ENCODE data around the gene ANXA10.
"Not testable (repeated sequence)": the region's sequence is repeated elsewhere in the genome, so short reads cannot be mapped to it uniquely, and the experiment has no call there.

ANXA10 gene

GRCh38 chr4:168118116-168118655 lies 25.8 kb downstream of the ANXA10 start:
- DNase-seq (ENCODE audit: low spot score), result no peak

GRCh38 chr4:168119100-168119499 lies 26.8 kb downstream of the ANXA10 start:
- no peak for DNase-seq (ENCODE audit: low spot score)

DNA sequence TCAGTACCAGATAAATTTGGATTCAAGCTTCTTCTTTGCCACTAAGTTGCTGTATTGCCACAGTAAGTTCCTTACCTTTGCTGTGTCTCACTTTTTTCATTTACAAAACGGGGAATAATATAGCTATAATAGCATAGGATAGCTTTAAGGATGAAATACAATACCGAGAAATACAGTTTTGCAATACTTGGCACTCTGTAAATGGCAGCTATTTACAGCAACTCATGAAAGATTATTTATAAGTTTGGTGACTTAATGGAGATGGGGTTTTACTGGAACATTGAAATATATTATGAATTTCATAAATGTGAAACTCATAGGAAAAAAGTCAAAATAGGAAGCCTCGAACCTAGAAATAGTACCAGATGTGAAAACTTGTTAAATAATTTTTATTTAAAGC lies 27.6 kb downstream of the ANXA10 start:
- DNase-seq (ENCODE audit: low spot score), result no peak

DNA sequence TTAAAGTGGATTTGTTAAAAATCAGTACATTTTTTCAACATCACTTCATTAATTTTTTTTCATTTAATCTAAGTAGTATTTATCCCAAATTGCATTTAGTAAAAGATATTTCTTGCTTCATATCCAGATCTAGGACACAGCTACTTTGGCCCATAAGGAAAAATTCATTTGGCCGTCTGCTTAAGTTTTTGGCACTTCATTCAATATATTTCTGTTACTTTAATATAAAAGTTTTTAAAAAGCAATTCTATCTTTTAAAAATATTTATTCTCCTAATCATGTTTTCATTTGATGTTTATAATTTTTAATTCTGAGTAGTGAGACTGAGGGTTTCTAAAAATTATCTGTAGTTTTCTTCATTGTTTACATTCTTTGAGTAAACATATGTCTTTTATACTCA lies 28.5 kb downstream of the ANXA10 start:
- DNase-seq (ENCODE audit: low spot score), result no peak

- DNase-seq (ENCODE audit: low spot score), result no peak
These were observed 31.8 kb downstream of the ANXA10 start for GRCh38 chr4:168124008-168124641.

GRCh38 chr4:168126952-168127351 lies 34.6 kb downstream of the ANXA10 start:
- no peak for DNase-seq (ENCODE audit: low spot score)

DNA sequence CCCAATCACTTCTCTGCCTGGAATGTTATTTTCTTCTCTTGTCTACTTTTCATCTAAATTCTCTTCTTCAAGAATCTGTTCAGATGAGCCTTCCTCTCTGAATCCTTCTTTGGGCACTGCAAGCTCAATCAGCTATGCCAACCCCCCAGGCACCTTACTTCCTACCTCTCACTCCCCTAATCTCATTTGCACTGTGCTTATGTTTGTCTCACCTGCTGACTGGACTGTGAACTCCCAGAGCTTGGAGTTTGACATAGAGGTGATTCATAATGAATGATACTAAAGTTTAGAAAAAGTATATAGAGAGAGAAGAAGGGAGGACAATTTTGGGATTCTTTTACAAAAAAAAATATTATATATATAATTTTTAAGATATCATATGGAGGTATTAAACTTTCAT lies 36.3 kb downstream of the ANXA10 start:
- DNase-seq (ENCODE audit: low spot score), result no peak

GRCh38 chr4:168129046-168129772 lies 36.9 kb downstream of the ANXA10 start:
- no peak for DNase-seq (ENCODE audit: low spot score)

DNA sequence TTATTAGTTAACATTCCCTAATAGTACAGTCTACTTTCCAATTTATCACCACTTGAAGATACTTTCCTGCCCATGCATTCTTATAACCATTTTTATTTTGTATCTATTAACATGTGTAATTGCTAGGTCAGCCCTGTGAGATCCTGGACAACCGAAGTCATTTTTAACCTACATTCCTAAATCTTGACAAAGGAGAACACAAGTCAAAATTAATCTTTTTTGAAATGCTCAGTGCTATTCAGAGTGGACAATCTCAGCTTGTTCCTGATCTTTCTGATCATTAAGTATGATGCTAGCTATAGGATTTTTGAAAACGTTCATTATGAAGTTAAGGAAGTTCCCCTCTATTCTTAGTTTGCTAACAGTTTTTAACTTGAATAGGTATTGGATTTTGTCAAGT lies 37.5 kb downstream of the ANXA10 start:
- no peak for DNase-seq (ENCODE audit: low spot score)

- no peak for DNase-seq (ENCODE audit: low spot score)
These were observed 38.9 kb downstream of the ANXA10 start for GRCh38 chr4:168131196-168131595.

DNA sequence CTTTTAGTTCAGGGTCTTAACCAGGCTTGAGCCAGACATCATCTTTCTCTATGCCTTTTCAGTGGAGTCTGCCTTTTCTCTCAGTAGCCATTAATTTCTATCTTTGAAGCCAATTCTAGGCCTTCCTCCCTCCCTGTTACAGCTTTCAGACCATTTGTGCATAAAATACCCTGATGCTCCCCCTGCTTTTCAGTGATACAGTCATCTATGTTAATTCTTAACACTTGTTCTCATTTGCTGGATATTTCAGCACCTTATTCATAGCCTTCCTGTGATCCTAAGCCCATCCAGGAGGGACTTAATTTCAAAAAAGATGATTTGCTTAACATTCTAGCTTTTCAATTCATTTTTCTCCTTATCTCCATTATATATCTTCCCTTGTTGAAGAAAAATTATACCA lies 42.3 kb downstream of the ANXA10 start:
- no peak for DNase-seq (ENCODE audit: low spot score)

DNA sequence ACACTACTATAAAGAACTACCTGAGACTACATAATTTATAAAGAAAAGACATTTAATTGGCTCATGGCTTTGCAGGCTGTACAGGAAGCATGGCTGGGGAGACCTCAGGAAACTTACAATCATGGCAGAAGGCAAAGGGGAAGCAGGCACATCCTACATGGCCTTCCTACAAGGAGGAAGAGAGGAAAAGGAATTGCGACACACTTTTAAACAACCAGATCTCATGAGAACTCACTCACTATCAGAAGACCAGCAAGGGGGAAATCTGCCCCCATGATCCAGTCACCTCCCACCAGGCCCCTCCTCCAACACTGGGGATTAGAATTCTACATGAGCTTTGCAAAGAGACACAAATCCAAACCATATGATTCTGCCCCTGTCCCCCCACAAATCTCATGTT lies 43.5 kb downstream of the ANXA10 start:
- not testable (repeated sequence) for DNase-seq (ENCODE audit: low spot score)

DNA sequence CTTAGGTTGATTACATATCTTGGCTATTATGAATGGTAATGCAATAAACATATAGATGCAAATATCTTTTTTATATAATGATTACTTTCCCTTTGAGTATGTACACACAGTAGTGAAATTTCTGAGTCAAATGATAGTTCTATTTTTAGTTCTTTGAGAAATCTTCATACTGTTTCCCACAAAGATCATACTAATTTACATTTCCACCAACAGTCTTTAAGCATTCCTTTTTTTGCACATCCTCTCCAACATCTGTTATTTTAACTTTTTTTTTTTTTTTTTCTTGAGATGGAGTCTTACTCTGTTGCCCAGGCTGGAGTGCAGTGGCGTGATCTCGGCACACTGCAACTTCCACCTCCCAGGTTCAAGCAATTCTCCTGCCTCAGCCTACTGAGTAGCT lies 45.4 kb downstream of the ANXA10 start:
- DNase-seq (ENCODE audit: low spot score), result not testable (repeated sequence)

DNA sequence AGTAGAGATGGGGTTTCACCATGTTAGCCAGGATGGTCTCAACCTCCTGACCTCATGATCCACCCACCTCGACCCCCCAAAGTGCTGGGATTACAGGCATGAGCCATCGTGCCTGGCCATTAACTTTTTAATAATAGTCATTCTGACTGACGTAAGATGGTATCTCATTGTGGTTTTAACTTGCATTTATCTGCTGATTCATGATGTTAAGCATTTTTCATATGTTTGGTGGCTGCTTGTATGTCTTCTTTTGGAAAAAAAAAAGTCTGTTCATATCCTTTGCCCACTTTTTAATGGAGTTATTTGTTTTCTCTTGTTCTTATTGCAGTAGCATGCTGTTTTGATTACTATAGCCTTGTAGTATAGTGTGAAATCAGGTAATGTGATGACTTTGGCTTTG lies 45.8 kb downstream of the ANXA10 start:
- DNase-seq (ENCODE audit: low spot score), result no peak

GRCh38 chr4:168139336-168139735 lies 47.0 kb downstream of the ANXA10 start:
- DNase-seq (ENCODE audit: low spot score), result no peak

DNA sequence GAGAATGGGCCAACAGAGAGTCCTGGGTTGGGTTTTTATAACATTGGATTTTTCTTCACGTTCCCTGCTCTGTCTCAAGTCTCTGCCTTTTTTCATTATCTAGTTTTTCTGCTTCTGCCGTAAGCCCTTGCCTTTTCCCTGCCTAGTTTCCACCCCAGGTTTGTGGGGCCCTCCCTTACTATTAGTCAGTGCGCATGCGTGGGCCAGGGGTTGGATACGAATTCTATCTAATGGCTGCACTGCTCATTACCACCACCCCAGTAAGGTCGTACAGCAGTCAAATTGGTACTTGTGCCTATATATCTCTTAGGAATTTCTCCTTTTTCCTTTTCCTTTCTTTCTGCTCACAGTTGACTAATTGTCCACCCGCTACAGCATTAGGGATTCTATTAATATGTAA lies 49.4 kb downstream of the ANXA10 start:
- no peak for DNase-seq (ENCODE audit: low spot score)

GRCh38 chr4:168143601-168144000 lies 51.3 kb downstream of the ANXA10 start:
- DNase-seq (ENCODE audit: low spot score), result no peak

DNA sequence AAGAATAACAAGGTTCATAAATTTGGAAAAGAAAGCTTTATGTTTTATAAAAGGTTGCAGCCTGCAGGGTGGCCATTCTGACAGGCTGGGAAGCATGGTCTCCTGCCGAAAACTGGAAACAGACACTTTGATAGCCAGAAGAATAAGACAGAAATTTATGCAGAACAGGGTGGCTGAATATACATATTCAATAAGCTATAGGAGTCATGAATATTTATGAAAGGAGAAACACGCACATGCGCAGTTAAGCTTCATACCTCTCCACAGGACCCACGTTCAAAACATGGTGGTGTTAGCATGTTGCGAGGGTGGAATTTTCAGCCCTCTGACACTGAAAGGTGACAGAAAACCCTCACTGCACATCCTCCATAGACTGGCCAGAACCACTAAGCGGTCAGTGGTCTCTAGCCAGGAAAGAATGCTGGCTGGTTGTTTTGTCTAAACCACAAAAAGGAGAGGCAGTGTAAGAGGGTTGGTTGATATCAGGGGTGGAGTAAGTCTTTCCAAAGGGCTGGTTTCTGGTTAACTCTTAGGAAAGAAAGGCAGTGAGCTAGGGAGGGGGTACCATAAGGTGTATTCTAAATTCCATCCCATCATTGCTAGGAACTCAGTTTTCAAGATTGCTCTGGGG lies 58.2 kb downstream of the ANXA10 start:
- DNase-seq (ENCODE audit: low spot score), result no peak

GRCh38 chr4:168151327-168151726 lies 59.0 kb downstream of the ANXA10 start:
- DNase-seq (ENCODE audit: low spot score), result no peak

- DNase-seq (ENCODE audit: low spot score), result no peak
These were observed 60.6 kb downstream of the ANXA10 start for GRCh38 chr4:168152837-168153500.

- DNase-seq (ENCODE audit: low spot score), result no peak
These were observed 61.5 kb downstream of the ANXA10 start for GRCh38 chr4:168153596-168154440.

Data from HuH-7 (cell line).